H9 (cell line): Measurements from ENCODE around the gene MRPL2. TPM values are rescaled to one million over a fixed set of nuclear protein-coding genes. Genes with fewer than 3 reads are reported as not detected.

Experiments used
- DNase-seq: peaks from one replicate; pipeline ENCODE4 v3.0.0-alpha.2; 2017
- H2AFZ ChIP-seq: one replicate; pipeline ENCODE4 v1.6.1; 2013; ENCODE audit warnings: mild to moderate bottlenecking, low read length, control low read depth, moderate library complexity
- H2AK5ac ChIP-seq: 2 replicates; pipeline ENCODE4 v1.6.1; 2013; ENCODE audit warnings: low read length, control low read depth, mixed read lengths; ENCODE audit not compliant: insufficient read length
- H2BK120ac ChIP-seq: one replicate; pipeline ENCODE4 v1.6.1; 2013; ENCODE audit warnings: low read depth, mild to moderate bottlenecking, low read length, control low read depth, inconsistent platforms; ENCODE audit not compliant: poor library complexity, severe bottlenecking
- H2BK12ac ChIP-seq: 2 replicates; pipeline ENCODE4 v1.6.1; 2013; ENCODE audit warnings: low read length, control low read depth, mixed read lengths, low read depth; ENCODE audit not compliant: insufficient read length
- H2BK15ac ChIP-seq: 2 replicates; pipeline ENCODE4 v1.6.1; 2013; ENCODE audit warnings: low read depth, low read length, control low read depth
- H2BK20ac ChIP-seq: one replicate; pipeline ENCODE4 v1.6.1; 2013; ENCODE audit warnings: low read depth, mild to moderate bottlenecking, low read length, control low read depth, inconsistent platforms; ENCODE audit not compliant: poor library complexity, severe bottlenecking
- H2BK5ac ChIP-seq: 2 replicates; pipeline ENCODE4 v1.6.1; 2013; ENCODE audit warnings: low read length, control low read depth, mixed read lengths; ENCODE audit not compliant: insufficient read length
- H3K14ac ChIP-seq: 2 replicates; pipeline ENCODE4 v1.6.1; 2013; ENCODE audit warnings: low read length, control low read depth; ENCODE audit not compliant: insufficient read depth
- H3K18ac ChIP-seq: 2 replicates; pipeline ENCODE4 v1.6.1; 2013; ENCODE audit warnings: low read depth, mild to moderate bottlenecking, mixed read lengths, low read length, control low read depth; ENCODE audit not compliant: insufficient read length
- H3K23ac ChIP-seq: 2 replicates; pipeline ENCODE4 v1.6.1; 2013; ENCODE audit warnings: low read length, control low read depth, mixed read lengths, low read depth; ENCODE audit not compliant: insufficient read length
- H3K23me2 ChIP-seq: 2 replicates; pipeline ENCODE4 v1.6.1; 2013; ENCODE audit warnings: low read depth, mild to moderate bottlenecking, mixed read lengths, low read length, control low read depth; ENCODE audit not compliant: insufficient read length, poor library complexity, severe bottlenecking
- H3K27ac ChIP-seq: 2 replicates; pipeline ENCODE4 v1.5.1; 2013; ENCODE audit warnings: low read length, control low read depth, mixed read lengths, low read depth; ENCODE audit not compliant: insufficient read length
- H3K27me3 ChIP-seq: 2 replicates; pipeline ENCODE4 v1.6.1; 2013; ENCODE audit warnings: low read length, control low read depth, inconsistent platforms; ENCODE audit not compliant: insufficient read depth
- H3K4ac ChIP-seq: 2 replicates; pipeline ENCODE4 v1.6.1; 2013; ENCODE audit warnings: low read depth, mild to moderate bottlenecking, control low read depth, inconsistent platforms, low read length, moderate library complexity
- H3K4me1 ChIP-seq: 2 replicates; pipeline ENCODE4 v1.6.1; 2013; ENCODE audit warnings: low read length, control low read depth, inconsistent platforms; ENCODE audit not compliant: insufficient read depth
- H3K4me2 ChIP-seq: 2 replicates; pipeline ENCODE4 v1.6.1; 2013; ENCODE audit warnings: low read length, control low read depth, mixed read lengths; ENCODE audit not compliant: insufficient read length, insufficient read depth
- H3K56ac ChIP-seq: 2 replicates; pipeline ENCODE4 v1.6.1; 2013; ENCODE audit warnings: low read depth, mild to moderate bottlenecking, mixed read lengths, low read length, control low read depth; ENCODE audit not compliant: insufficient read length
- H3K79me1 ChIP-seq: 2 replicates; pipeline ENCODE4 v1.6.1; 2013; ENCODE audit warnings: low read depth, mild to moderate bottlenecking, moderate library complexity, low read length, control low read depth, inconsistent platforms; ENCODE audit not compliant: insufficient read depth, poor library complexity, severe bottlenecking
- H3K79me2 ChIP-seq: 2 replicates; pipeline ENCODE4 v1.6.1; 2013; ENCODE audit warnings: low read length, control low read depth, inconsistent platforms; ENCODE audit not compliant: insufficient read depth
- H3K9ac ChIP-seq: 2 replicates; pipeline ENCODE4 v1.6.1; 2013; ENCODE audit warnings: low read length, control low read depth, mixed read lengths; ENCODE audit not compliant: insufficient read length; ENCODE audit errors: extremely low read depth
- H3K9me3 ChIP-seq: one replicate; pipeline ENCODE4 v1.6.1; 2013; ENCODE audit warnings: low read depth, low read length, inconsistent platforms; ENCODE audit not compliant: control insufficient read depth
- H3T11ph ChIP-seq: one replicate; pipeline ENCODE4 v1.6.1; 2013; ENCODE audit warnings: mild to moderate bottlenecking, low read length, control low read depth, inconsistent platforms
- H4K20me1 ChIP-seq: one replicate; pipeline ENCODE4 v1.6.1; 2013; ENCODE audit not compliant: control insufficient read depth, insufficient read length, insufficient read depth
- H4K5ac ChIP-seq: 2 replicates; pipeline ENCODE4 v1.6.1; 2013; ENCODE audit warnings: low read depth, mild to moderate bottlenecking, mixed read lengths, low read length, control low read depth; ENCODE audit not compliant: insufficient read length
- H4K8ac ChIP-seq: replicated peaks from 2 replicates; pipeline ENCODE4 v1.6.1; 2013; ENCODE audit warnings: low read length, control low read depth, mixed read lengths, low read depth; ENCODE audit not compliant: insufficient read length
- H4K91ac ChIP-seq: 2 replicates; pipeline ENCODE4 v1.6.1; 2013; ENCODE audit warnings: low read depth, mild to moderate bottlenecking, moderate library complexity, mixed read lengths, low read length, control low read depth; ENCODE audit not compliant: insufficient read length
- H3K27ac Mint-ChIP-seq, 3 experiments: 2 replicates in 2 of 3; 3 replicates in 1 of 3; pipeline ENCODE4 v1.8.0; 2020 to 2021; ENCODE audit warnings: mixed read lengths in 3 of 3, mild to moderate bottlenecking in 1 of 3, moderate library complexity in 1 of 3
- H3K27me3 Mint-ChIP-seq: 2 replicates; pipeline ENCODE4 v1.8.0; 2021; ENCODE audit warnings: low read depth, mild to moderate bottlenecking, moderate library complexity, mixed read lengths
- H3K36me3 Mint-ChIP-seq, 3 experiments: 2 replicates in 2 of 3; 3 replicates in 1 of 3; pipeline ENCODE4 v1.8.0; 2020 to 2021; ENCODE audit warnings: low read depth in 3 of 3, mixed read lengths in 3 of 3; ENCODE audit not compliant: insufficient read depth in 1 of 3
- H3K4me1 Mint-ChIP-seq, 2 experiments: 2 replicates each; pipeline ENCODE4 v1.8.0; 2020; ENCODE audit warnings: mixed read lengths in 2 of 2
- H3K4me3 Mint-ChIP-seq, 2 experiments: 2 replicates in 1 of 2; 3 replicates in 1 of 2; pipeline ENCODE4 v1.8.0; 2020 to 2021; ENCODE audit warnings: mild to moderate bottlenecking in 2 of 2, mixed read lengths in 2 of 2, moderate library complexity in 1 of 2
- H3K9me3 Mint-ChIP-seq, 2 experiments: 2 replicates in 1 of 2; 3 replicates in 1 of 2; pipeline ENCODE4 v1.8.0; 2020; ENCODE audit warnings: mild to moderate bottlenecking in 2 of 2, mixed read lengths in 2 of 2, moderate library complexity in 1 of 2
- WGBS: extraction: QIAGEN DNeasy Blood & Tissue Kit; methylation state at CpG from one replicate; pipeline ENCODE4 v1.1.7; 2013; ENCODE audit warnings: missing lambda C conversion rate, low lambda C conversion rate, mixed read lengths; ENCODE audit not compliant: insufficient read length; ENCODE audit errors: extremely low coverage; 5-methylcytosine and 5-hydroxymethylcytosine counted together
- total RNA-seq: library from RNA; stranded (reverse); gene quantifications from 2 replicates; pipeline ENCODE4 v1.2.1, GENCODE V29; 2021
- TF ChIP-seq, protein P1 (sequence below): fragments of 200-600 bp; sonication (generic); conservative IDR thresholded peaks from 3 replicates; pipeline ENCODE4 v1.8.0; 2021; ENCODE audit warnings: antibody characterized with exemption, mild to moderate bottlenecking

The MRPL2 gene
- total RNA-seq, 1 experiment from 2014 or later = 74.4 TPM

DNA sequence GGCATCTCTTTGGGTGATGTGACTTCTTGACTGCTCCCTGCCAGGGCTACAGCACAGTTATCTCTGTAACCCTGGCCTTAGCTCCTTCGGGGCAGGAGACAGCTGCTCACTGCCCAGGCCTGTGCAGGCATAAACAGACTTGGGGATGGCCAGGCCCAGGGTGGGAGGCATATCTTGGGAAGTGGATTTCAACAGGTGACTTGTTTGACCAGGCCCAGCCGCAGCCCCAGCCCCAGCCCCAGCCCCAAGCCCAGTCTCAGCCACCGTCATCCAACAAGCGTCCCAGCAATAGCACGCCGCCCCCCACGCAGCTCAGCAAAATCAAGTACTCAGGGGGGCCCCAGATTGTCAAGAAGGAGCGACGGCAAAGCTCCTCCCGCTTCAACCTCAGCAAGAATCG is 53.0 kb downstream of the MRPL2 start:
- Mint-ChIP-seq H3K9me3 (no peaks in the 10 kb centered on the region), H3K36me3 (peaks cover 18 to 63% (median 56%) of the 10 kb centered on the region in 3 experiments; a peak in 6 of 7 replicates), H3K4me1 (peaks cover 4 to 5% of the 10 kb centered on the region in 2 experiments; a peak in 3 of 4 replicates), H3K27me3 (no peaks in the 10 kb centered on the region), H3K27ac (peak overlapping the region in 1 of 3 experiments; percentile 75; a peak in 1 of 7 replicates), H3K4me3 (no peak overlapping the region)
- no peak overlapping the region for H4K5ac ChIP-seq
- no peak overlapping the region for H3K23ac ChIP-seq
- no peak overlapping the region for H2AK5ac ChIP-seq
- no peak overlapping the region for H2BK12ac ChIP-seq
- no peak overlapping the region for H2BK5ac ChIP-seq
- no peak overlapping the region for H3K4ac ChIP-seq
- no peak overlapping the region for H4K8ac ChIP-seq
- TF ChIP-seq, protein P1, sequence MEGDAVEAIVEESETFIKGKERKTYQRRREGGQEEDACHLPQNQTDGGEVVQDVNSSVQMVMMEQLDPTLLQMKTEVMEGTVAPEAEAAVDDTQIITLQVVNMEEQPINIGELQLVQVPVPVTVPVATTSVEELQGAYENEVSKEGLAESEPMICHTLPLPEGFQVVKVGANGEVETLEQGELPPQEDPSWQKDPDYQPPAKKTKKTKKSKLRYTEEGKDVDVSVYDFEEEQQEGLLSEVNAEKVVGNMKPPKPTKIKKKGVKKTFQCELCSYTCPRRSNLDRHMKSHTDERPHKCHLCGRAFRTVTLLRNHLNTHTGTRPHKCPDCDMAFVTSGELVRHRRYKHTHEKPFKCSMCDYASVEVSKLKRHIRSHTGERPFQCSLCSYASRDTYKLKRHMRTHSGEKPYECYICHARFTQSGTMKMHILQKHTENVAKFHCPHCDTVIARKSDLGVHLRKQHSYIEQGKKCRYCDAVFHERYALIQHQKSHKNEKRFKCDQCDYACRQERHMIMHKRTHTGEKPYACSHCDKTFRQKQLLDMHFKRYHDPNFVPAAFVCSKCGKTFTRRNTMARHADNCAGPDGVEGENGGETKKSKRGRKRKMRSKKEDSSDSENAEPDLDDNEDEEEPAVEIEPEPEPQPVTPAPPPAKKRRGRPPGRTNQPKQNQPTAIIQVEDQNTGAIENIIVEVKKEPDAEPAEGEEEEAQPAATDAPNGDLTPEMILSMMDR = no peak
- no peak overlapping the region for H3K9ac ChIP-seq
- H3K4me2 ChIP-seq = no peak overlapping the region
- H4K91ac ChIP-seq = no peak overlapping the region
- no peaks in the 10 kb centered on the region for H3K27me3 ChIP-seq
- no peaks in the 10 kb centered on the region for H3K23me2 ChIP-seq
- no peak overlapping the region for H2BK15ac ChIP-seq
- H3K9me3 ChIP-seq = no peaks in the 10 kb centered on the region
- H3K4me1 ChIP-seq = no peaks in the 10 kb centered on the region
- no peak overlapping the region for H3K18ac ChIP-seq
- H2BK20ac ChIP-seq = no peak overlapping the region
- no peak overlapping the region for H2AFZ ChIP-seq
- H3T11ph ChIP-seq = no peak overlapping the region
- no peak overlapping the region for H3K27ac ChIP-seq
- no peaks in the 10 kb centered on the region for H4K20me1 ChIP-seq
- no CpG with 5 or more reads among the region's 11 CpGs for WGBS
- 0 out of 2 replicates have a peak, but pooled peaks cover 2% of the 10 kb centered on the region for H3K79me2 ChIP-seq
- no peaks in the 10 kb centered on the region for H3K79me1 ChIP-seq
- no peak overlapping the region for H3K14ac ChIP-seq
- no peak overlapping the region for H2BK120ac ChIP-seq
- no peak overlapping the region for H3K56ac ChIP-seq
- no peak for DNase-seq
